Stimulated activated CD8-positive, alpha-beta memory T cell treated with anti-CD3 and anti-CD28 coated beads, Interleukin-12 subunit alpha, Interleukin-12 subunit beta, amount 100 ng/mL, for 24 hours (primary cell): ENCODE results near the gene AK9.
"Not testable (repeated sequence)": the region's sequence is repeated elsewhere in the genome, so short reads cannot be mapped to it uniquely, and the experiment has no call there.

Experiments
- DNase-seq: peaks from one replicate; pipeline ENCODE4 v3.0.0-alpha.2; 2020; ENCODE audit errors: extremely low read depth

Gene AK9

GRCh38 chr6:109690737-109691621 lies at the start of gene AK9, which contains the start of gene FIG4:
Gene AK9 (minus strand): TSS chr6:109691202. CDS start chr6:109675745, 15,457 bp downstream.
Gene FIG4 (plus strand): TSS chr6:109691296. CDS start chr6:109691436, 140 bp downstream.
- peak; percentile 77 for DNase-seq

GRCh38 chr6:109740787-109741186 lies 49.8 kb upstream of the AK9 start:
- DNase-seq, result no peak

DNA sequence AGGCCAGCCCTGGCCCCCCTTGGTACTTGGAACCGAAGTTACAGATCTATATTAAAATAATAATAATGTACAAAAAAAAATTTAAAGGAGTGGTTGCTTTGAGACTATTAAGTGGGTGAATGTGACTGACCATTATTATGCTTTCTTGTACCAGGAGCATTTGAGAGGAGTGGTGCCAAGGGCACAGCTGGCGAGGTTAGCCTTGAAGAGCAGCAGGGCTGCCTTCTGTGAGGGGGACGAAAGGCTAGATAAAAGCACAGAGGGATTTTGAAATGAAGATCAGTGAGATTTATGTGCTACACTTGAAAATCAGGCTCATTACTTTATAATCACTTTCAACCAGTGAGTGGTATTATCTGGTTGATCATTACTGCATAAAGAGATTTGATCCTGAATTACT lies 48.7 kb upstream of the AK9 start:
- DNase-seq, result no peak

GRCh38 chr6:109738667-109739066 lies 47.7 kb upstream of the AK9 start:
- DNase-seq, result no peak

- DNase-seq, result no peak
Observed at GRCh38 chr6:109738255-109738654, 47.3 kb upstream of the AK9 start.

DNA sequence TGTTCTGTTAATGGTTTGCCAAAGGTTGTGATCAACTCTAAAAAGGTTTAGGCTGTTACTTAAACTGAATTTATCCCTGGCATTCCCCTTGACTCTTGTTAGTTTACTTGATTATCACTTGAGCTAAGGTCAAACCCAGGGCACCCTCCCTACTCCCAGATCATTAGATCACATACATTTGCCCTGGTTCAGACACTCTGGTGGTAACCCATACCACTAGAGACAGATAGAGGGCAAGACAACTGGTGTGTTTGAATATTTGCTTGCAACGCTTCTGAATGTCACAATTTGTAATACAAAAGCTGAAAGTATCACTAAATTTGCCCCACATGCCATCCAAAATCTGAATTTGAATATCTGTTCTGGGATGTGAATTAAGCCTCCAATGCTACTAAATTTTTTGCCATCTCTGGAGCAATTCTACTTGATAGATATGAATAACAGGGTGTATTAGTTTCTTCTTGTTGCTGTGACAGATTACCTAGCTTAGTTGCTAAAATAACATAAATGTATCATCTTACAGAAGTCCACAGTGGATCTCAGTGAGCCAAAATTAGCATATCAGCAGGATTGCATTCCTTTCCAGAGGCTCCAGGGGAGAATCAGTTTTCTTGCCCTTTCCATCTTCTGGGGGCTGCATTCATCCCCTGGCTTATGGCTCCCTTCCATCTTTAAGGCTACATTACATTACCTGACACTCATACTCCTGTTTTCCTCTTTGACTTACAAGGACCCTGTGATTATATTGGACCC lies 45.4 kb upstream of the AK9 start:
- no peak for DNase-seq

DNA sequence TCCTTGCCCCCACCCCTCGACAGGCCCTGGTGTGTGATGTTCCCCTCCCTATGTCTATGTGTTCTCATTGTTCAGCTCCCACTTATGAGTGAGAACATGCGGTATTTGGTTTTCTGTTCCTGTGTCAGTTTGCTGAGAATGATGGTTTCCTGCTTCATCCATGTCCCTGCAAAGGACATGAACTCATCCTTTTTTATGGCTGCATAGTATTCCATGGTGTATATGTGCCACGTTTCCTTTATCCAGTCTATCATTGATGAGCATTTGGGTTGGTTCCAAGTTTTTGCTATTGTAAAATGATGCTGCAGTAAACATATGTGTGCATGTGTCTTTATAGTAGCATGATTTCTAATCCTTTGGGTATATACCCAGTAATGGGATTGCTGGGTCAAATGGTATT lies 34.2 kb upstream of the AK9 start:
- DNase-seq, result not testable (repeated sequence)

DNA sequence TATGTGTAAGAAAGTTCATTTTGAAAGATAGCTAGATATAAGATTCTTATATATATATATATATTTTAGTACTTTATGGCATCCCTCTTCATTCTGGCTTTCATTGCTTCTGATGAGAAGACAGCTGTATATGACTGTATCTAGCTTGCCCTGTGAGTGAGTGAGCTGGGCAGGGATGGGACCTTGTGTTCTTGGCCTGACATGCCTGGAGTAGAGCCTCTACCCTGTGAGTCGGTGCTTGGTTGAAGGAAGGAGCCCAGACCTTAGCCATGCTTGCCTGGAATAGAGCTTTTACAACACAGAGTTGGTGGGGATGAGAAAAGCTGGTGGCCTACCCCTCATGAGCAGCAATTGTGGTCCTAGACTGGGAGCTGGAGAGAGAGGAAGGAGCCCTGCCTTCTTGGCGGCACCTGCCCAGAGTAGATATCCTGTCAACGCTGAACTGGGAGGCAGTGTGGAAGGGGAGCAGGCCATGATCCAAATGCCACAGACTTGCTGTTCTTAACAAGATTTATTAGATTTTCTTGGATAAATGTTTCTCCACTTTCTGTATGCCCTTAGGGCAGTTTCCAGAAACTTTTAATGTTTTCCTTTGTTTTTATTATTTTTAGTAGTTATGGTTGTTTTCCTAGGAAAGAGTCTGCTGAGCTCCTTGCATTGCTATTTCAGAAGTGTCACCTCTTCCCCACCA lies 31.7 kb upstream of the AK9 start:
- no peak for DNase-seq

DNA sequence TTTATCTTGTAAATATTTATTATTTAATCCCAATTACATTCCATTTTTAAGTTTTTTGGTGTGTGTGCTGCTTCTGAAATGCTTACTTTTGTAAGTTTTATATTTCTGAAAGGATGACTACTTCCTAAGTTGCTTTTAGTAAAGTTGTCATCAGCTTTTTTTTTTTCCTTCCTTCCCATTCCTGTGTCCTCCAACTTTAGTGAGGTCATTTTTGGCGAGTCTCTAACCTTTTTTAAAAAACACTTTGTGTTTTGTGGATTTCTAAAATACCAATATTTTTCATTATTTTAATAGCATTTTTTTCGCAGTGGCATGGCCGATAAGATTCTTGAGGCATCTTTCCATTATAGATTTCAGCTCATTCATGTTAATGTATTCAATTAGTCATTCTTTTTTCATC lies 31.0 kb upstream of the AK9 start:
- no peak for DNase-seq

GRCh38 chr6:109720311-109720710 lies 29.3 kb upstream of the AK9 start:
- DNase-seq, result no peak

GRCh38 chr6:109718991-109719390 lies 28.0 kb upstream of the AK9 start:
- DNase-seq, result no peak

- DNase-seq, result no peak
Observed at GRCh38 chr6:109717971-109718370, 27.0 kb upstream of the AK9 start.

DNA sequence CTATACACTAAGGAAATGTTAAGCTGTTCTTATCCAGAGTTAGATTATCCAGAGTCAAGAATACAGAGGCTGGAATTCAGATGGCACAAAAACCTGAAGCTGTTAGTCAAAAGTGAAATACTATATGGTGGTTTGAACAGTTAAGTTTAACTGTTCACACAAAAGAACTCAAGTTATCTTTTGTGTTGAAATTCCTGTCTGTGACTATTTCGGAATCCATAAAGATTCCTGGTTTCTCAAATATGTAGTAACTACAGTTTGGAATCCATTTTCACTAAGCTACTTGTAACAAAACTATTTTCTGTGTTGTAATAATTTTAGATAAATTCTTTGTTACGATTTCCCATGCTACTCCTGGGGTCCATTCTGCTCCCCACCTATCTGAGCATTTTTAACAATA lies 24.6 kb upstream of the AK9 start:
- DNase-seq, result no peak

- DNase-seq, result no peak
Observed at GRCh38 chr6:109714611-109715010, 23.6 kb upstream of the AK9 start.

GRCh38 chr6:109714166-109714565 lies 23.2 kb upstream of the AK9 start:
- DNase-seq, result no peak

DNA sequence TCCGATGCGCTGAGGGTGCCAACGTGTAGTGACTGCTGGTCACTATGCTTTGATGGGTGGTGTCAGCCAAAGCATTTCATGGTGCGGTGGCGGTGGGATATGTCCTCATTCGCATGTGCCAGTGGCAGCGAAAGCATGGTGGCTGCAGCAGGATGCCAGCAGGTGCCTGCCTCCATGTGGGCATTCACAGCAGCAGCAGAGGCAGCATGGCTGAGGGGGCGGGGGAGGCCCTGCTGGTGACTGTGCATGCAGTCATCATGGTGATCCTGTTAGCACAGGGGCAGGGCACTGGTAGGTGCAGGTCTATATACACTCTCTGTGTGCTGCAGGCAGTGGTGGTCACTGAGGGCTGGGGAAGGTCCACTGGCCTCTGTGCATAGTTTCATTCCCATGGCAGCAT lies 22.1 kb upstream of the AK9 start:
- no peak for DNase-seq

GRCh38 chr6:109708099-109708498 lies 17.1 kb upstream of the AK9 start:
- DNase-seq, result not testable (repeated sequence)

DNA sequence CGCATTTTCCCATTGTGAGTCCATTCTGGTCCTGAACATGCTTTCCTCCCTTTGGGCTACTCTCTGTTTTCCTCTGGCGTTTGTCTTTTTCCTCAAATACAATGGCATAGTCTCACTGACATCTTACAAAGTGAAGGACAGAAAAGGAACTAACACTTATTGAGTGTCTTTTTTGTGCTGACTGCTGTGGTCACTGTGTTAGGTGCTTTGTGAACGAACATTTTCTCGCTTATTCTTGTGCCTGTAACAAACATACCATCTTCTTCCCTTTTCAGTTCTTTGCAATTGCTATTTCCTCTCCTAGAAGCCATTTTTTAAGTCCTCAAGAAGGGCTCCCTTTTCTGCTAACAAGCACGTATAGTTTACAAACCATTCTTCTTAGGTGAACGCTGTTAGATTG lies 15.5 kb upstream of the AK9 start:
- no peak for DNase-seq

DNA sequence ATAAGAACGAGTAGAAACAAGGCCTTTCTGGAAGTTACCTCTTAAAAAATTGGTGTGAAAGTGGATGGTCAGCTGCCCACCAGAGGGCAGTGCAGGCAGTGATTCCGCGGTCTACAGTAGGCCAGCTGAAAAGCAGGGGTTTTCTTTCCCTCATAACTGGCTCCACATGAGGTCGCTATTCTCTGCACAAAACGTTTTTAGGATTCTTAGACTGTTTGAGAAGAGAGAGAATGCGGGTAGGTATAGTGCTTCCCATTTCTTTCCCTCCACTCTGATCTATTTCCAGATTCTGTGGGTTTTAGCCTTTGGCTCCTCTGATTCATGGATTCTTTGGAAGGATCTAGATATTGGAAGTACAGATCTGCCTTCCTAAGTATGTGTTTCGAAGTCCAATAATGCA lies 14.3 kb upstream of the AK9 start:
- DNase-seq, result no peak

GRCh38 chr6:109702791-109703190 lies 11.8 kb upstream of the AK9 start:
- DNase-seq, result no peak

DNA sequence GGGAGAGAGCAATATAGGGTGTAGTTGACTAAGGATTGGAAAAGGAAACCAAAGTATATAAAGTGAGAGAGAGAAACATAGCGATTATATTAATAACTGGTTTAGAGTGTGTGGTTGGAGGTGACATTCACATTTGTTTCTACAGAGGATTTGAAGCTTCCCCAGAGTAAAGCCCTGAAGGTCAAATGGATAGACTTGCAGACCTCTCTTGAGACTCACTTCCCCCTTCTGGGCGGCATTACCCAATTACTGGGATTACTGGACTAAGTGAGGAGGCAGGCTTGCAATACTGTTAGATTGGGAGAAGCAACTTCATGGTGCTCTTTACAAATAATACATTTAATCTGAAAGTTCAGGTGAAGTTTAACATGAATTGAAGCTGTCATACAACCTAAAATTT lies 10.8 kb upstream of the AK9 start:
- DNase-seq, result no peak

- DNase-seq, result no peak
Observed at GRCh38 chr6:109701221-109701620, 10.2 kb upstream of the AK9 start.
